Stimulated activated CD8-positive, alpha-beta memory T cell treated with anti-CD3 and anti-CD28 coated beads, Interleukin-12 subunit alpha, Interleukin-12 subunit beta, amount 100 ng/mL, for 4 hours (primary cell): Measurements from ENCODE around the gene KDM2A.
"Not testable (repeated sequence)": the region's sequence is repeated elsewhere in the genome, so short reads cannot be mapped to it uniquely, and the experiment has no call there.

Experiments
- DNase-seq: peaks from one replicate; pipeline ENCODE4 v3.0.0-alpha.2; 2020; ENCODE audit warnings: low read depth

The KDM2A gene

GRCh38 chr11:67117672-67118180, 1.3 kb upstream of the KDM2A start:
- DNase-seq = peak; percentile 21

GRCh38 chr11:67118181-67118766, 789 bp upstream of the KDM2A start:
- peak; percentile 38 for DNase-seq

- DNase-seq = peak; percentile 3
Observed at GRCh38 chr11:67119585-67120391, 725 bp downstream of the KDM2A start.

- no peak for DNase-seq
Observed at GRCh38 chr11:67120456-67120855, 1.4 kb downstream of the KDM2A start.

GRCh38 chr11:67120881-67121710, 2.0 kb downstream of the KDM2A start:
- no peak for DNase-seq

GRCh38 chr11:67123801-67124200, 4.7 kb downstream of the KDM2A start:
- not testable (repeated sequence) for DNase-seq

GRCh38 chr11:67126243-67126642, 7.2 kb downstream of the KDM2A start:
- DNase-seq = not testable (repeated sequence)

- DNase-seq = no peak
Observed at GRCh38 chr11:67126986-67127385, 7.9 kb downstream of the KDM2A start.

GRCh38 chr11:67130861-67131260, 11.8 kb downstream of the KDM2A start:
- not testable (repeated sequence) for DNase-seq

- DNase-seq = no peak
Observed at GRCh38 chr11:67136156-67136555, 17.1 kb downstream of the KDM2A start.

- no peak for DNase-seq
Observed at GRCh38 chr11:67138922-67139321, 19.9 kb downstream of the KDM2A start.

- no peak for DNase-seq
Observed at GRCh38 chr11:67146516-67147226, 27.6 kb downstream of the KDM2A start.

GRCh38 chr11:67153971-67154370, 34.9 kb downstream of the KDM2A start:
- DNase-seq = no peak

- DNase-seq = no peak
Observed at GRCh38 chr11:67154726-67155125, 35.7 kb downstream of the KDM2A start.

GRCh38 chr11:67157691-67158090, 38.6 kb downstream of the KDM2A start:
- no peak for DNase-seq

- no peak for DNase-seq
Observed at GRCh38 chr11:67158221-67158620, 39.2 kb downstream of the KDM2A start.

GRCh38 chr11:67160045-67160444, 41.0 kb downstream of the KDM2A start:
- no peak for DNase-seq

- DNase-seq = no peak
Observed at GRCh38 chr11:67160872-67161783, 42.1 kb downstream of the KDM2A start.

GRCh38 chr11:67163006-67163405, 43.9 kb downstream of the KDM2A start:
- DNase-seq = no peak

- no peak for DNase-seq
Observed at GRCh38 chr11:67165623-67166022, 46.6 kb downstream of the KDM2A start.

GRCh38 chr11:67167091-67167490, 48.0 kb downstream of the KDM2A start:
- no peak for DNase-seq
